ENCODE measurements around the gene PTH2R. TPM values are rescaled to one million over a fixed set of nuclear protein-coding genes. Genes with fewer than 3 reads are reported as not detected.

Gene PTH2R
- total RNA-seq, 1 experiment from 2014 or later: 0.48 TPM

DNA sequence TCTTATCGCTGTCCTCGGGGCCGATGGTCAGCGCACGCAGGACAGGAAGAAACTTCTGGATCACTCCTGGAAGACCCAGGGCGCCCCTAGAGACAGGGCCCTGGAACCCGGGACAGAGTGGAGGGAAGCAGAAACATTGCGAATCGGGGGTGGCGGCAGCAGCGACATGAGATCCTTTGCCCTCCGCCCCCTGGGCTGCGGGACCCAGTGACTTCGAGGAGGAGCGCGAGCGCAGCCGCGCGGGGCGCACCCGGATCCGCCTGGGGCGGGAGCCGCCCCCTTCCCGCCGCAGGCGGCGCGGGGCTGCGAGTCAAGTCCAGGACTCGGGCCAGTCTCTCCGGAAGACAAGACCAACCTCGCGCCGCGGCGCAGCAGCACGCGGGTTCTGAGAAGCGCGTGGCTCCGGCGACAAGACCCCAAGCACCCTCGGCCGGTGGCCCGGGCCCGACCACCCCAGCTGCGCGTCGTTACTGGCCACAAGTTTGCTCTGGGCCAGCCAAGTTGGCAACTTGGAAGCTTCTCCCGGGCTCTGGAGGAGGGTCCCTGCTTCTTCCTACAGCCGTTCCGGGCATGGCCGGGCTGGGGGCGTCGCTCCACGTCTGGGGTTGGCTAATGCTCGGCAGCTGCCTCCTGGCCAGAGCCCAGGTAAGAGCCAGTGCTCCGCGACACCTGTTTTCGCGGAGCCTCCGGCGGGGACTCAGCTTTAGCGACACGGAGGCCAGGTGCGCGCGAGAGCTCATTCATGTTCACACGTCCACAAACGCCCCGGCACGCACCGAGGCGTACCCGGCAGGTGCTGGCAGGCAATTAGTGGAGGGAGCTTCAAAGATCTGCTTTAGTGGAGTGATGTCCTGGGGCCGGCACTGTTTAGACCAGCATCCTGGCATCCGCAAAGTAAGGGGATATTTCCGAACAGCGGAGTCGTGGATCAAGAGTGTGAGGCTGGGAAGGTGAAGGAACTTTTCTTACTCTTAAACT lies at the start of gene PTH2R (continued):
- TF ChIP-seq, protein P1, sequence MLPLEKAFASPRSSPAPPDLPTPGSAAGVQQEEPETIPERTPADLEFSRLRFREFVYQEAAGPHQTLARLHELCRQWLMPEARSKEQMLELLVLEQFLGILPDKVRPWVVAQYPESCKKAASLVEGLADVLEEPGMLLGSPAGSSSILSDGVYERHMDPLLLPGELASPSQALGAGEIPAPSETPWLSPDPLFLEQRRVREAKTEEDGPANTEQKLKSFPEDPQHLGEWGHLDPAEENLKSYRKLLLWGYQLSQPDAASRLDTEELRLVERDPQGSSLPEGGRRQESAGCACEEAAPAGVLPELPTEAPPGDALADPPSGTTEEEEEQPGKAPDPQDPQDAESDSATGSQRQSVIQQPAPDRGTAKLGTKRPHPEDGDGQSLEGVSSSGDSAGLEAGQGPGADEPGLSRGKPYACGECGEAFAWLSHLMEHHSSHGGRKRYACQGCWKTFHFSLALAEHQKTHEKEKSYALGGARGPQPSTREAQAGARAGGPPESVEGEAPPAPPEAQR (CRISPR knock-in tag; IDR thresholded peaks at IDR 0.05): no peak
- TF ChIP-seq PRRX2 (CRISPR knock-in tag; IDR thresholded peaks at IDR 0.05) (no peak), FOXJ3 (CRISPR knock-in tag; IDR thresholded peaks at IDR 0.05; ENCODE audit: borderline replicate concordance) (no peak), KAT7 (CRISPR knock-in tag; IDR thresholded peaks at IDR 0.05; ENCODE audit: borderline replicate concordance) (no peak), ZNF396 (CRISPR knock-in tag; IDR thresholded peaks at IDR 0.05; ENCODE audit: borderline replicate concordance) (no peak), IRF2 (CRISPR knock-in tag; IDR thresholded peaks at IDR 0.05; ENCODE audit: borderline replicate concordance, low read depth) (no peak), TEAD1 (CRISPR knock-in tag; IDR thresholded peaks at IDR 0.05) (no peak; the same call in 1 of the 2 replicates), GTF2I (CRISPR knock-in tag; conservative IDR thresholded peaks at IDR 0.05) (no peak), ZNF219 (CRISPR knock-in tag; IDR thresholded peaks at IDR 0.05; ENCODE audit: borderline replicate concordance) (no peak), NFE2L1 (CRISPR knock-in tag; IDR thresholded peaks at IDR 0.05) (peak; percentile 69; the same call in 1 of the 2 replicates), NR1H2 (CRISPR knock-in tag; IDR thresholded peaks at IDR 0.05) (no peak), ATF1 (CRISPR knock-in tag; IDR thresholded peaks at IDR 0.05) (no peak), NR2C2 (CRISPR knock-in tag; IDR thresholded peaks at IDR 0.05) (0 out of 2 replicates have a peak, but pooled peaks have one; percentile 21), SP1 (CRISPR knock-in tag; conservative IDR thresholded peaks at IDR 0.05) (no peak), MYBL2 (CRISPR knock-in tag; IDR thresholded peaks at IDR 0.05) (peak; percentile 88), SOX15 (CRISPR knock-in tag; IDR thresholded peaks at IDR 0.05) (no peak), RELA (CRISPR knock-in tag; IDR thresholded peaks at IDR 0.05; ENCODE audit: borderline replicate concordance) (no peak; the same call in 1 of the 2 replicates), CBFB (CRISPR knock-in tag; IDR thresholded peaks at IDR 0.05; ENCODE audit: low read depth) (no peak), ETV6 (CRISPR knock-in tag; IDR thresholded peaks at IDR 0.05) (peak; percentile 37)
- TF ChIP-seq, protein P2, sequence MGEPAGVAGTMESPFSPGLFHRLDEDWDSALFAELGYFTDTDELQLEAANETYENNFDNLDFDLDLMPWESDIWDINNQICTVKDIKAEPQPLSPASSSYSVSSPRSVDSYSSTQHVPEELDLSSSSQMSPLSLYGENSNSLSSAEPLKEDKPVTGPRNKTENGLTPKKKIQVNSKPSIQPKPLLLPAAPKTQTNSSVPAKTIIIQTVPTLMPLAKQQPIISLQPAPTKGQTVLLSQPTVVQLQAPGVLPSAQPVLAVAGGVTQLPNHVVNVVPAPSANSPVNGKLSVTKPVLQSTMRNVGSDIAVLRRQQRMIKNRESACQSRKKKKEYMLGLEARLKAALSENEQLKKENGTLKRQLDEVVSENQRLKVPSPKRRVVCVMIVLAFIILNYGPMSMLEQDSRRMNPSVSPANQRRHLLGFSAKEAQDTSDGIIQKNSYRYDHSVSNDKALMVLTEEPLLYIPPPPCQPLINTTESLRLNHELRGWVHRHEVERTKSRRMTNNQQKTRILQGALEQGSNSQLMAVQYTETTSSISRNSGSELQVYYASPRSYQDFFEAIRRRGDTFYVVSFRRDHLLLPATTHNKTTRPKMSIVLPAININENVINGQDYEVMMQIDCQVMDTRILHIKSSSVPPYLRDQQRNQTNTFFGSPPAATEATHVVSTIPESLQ (CRISPR knock-in tag; IDR thresholded peaks at IDR 0.05): no peak
- TF ChIP-seq, protein P3, sequence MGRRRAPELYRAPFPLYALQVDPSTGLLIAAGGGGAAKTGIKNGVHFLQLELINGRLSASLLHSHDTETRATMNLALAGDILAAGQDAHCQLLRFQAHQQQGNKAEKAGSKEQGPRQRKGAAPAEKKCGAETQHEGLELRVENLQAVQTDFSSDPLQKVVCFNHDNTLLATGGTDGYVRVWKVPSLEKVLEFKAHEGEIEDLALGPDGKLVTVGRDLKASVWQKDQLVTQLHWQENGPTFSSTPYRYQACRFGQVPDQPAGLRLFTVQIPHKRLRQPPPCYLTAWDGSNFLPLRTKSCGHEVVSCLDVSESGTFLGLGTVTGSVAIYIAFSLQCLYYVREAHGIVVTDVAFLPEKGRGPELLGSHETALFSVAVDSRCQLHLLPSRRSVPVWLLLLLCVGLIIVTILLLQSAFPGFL (CRISPR knock-in tag; IDR thresholded peaks at IDR 0.05; ENCODE audit: borderline replicate concordance): no peak
- TF ChIP-seq, protein P4, sequence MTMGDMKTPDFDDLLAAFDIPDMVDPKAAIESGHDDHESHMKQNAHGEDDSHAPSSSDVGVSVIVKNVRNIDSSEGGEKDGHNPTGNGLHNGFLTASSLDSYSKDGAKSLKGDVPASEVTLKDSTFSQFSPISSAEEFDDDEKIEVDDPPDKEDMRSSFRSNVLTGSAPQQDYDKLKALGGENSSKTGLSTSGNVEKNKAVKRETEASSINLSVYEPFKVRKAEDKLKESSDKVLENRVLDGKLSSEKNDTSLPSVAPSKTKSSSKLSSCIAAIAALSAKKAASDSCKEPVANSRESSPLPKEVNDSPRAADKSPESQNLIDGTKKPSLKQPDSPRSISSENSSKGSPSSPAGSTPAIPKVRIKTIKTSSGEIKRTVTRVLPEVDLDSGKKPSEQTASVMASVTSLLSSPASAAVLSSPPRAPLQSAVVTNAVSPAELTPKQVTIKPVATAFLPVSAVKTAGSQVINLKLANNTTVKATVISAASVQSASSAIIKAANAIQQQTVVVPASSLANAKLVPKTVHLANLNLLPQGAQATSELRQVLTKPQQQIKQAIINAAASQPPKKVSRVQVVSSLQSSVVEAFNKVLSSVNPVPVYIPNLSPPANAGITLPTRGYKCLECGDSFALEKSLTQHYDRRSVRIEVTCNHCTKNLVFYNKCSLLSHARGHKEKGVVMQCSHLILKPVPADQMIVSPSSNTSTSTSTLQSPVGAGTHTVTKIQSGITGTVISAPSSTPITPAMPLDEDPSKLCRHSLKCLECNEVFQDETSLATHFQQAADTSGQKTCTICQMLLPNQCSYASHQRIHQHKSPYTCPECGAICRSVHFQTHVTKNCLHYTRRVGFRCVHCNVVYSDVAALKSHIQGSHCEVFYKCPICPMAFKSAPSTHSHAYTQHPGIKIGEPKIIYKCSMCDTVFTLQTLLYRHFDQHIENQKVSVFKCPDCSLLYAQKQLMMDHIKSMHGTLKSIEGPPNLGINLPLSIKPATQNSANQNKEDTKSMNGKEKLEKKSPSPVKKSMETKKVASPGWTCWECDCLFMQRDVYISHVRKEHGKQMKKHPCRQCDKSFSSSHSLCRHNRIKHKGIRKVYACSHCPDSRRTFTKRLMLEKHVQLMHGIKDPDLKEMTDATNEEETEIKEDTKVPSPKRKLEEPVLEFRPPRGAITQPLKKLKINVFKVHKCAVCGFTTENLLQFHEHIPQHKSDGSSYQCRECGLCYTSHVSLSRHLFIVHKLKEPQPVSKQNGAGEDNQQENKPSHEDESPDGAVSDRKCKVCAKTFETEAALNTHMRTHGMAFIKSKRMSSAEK (CRISPR knock-in tag; IDR thresholded peaks at IDR 0.05; ENCODE audit: borderline replicate concordance): no peak
- TF ChIP-seq, protein P5, sequence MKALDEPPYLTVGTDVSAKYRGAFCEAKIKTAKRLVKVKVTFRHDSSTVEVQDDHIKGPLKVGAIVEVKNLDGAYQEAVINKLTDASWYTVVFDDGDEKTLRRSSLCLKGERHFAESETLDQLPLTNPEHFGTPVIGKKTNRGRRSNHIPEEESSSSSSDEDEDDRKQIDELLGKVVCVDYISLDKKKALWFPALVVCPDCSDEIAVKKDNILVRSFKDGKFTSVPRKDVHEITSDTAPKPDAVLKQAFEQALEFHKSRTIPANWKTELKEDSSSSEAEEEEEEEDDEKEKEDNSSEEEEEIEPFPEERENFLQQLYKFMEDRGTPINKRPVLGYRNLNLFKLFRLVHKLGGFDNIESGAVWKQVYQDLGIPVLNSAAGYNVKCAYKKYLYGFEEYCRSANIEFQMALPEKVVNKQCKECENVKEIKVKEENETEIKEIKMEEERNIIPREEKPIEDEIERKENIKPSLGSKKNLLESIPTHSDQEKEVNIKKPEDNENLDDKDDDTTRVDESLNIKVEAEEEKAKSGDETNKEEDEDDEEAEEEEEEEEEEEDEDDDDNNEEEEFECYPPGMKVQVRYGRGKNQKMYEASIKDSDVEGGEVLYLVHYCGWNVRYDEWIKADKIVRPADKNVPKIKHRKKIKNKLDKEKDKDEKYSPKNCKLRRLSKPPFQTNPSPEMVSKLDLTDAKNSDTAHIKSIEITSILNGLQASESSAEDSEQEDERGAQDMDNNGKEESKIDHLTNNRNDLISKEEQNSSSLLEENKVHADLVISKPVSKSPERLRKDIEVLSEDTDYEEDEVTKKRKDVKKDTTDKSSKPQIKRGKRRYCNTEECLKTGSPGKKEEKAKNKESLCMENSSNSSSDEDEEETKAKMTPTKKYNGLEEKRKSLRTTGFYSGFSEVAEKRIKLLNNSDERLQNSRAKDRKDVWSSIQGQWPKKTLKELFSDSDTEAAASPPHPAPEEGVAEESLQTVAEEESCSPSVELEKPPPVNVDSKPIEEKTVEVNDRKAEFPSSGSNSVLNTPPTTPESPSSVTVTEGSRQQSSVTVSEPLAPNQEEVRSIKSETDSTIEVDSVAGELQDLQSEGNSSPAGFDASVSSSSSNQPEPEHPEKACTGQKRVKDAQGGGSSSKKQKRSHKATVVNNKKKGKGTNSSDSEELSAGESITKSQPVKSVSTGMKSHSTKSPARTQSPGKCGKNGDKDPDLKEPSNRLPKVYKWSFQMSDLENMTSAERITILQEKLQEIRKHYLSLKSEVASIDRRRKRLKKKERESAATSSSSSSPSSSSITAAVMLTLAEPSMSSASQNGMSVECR (CRISPR knock-in tag; IDR thresholded peaks at IDR 0.05; ENCODE audit: borderline replicate concordance): 0 out of 2 replicates have a peak, but pooled peaks have one; percentile 14
- TF ChIP-seq, protein P6, sequence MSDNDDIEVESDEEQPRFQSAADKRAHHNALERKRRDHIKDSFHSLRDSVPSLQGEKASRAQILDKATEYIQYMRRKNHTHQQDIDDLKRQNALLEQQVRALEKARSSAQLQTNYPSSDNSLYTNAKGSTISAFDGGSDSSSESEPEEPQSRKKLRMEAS (CRISPR knock-in tag; IDR thresholded peaks at IDR 0.05): peak; percentile 78
